ENCODE measurements around the gene ZNF598.
"Not testable (repeated sequence)": the region's sequence is repeated elsewhere in the genome, so short reads cannot be mapped to it uniquely, and the experiment has no call there.

Gene ZNF598

GRCh38 chr16:1957434-1958142, 52.0 kb downstream of the ZNF598 start:
- not testable (repeated sequence) for DNase-seq

- no peak for DNase-seq
Measured at GRCh38 chr16:1953734-1954133, 55.9 kb downstream of the ZNF598 start.

GRCh38 chr16:1950559-1950958, 59.1 kb downstream of the ZNF598 start:
- DNase-seq, result no peak

GRCh38 chr16:1950047-1950446, 59.6 kb downstream of the ZNF598 start:
- no peak for DNase-seq

- no peak for DNase-seq
Measured at GRCh38 chr16:1949507-1949906, 60.1 kb downstream of the ZNF598 start.
